HepG2 (cell line): ENCODE measurements around the gene AHCYL2. TPM values are rescaled to one million over a fixed set of nuclear protein-coding genes. Genes with fewer than 3 reads are reported as not detected.

Experiments used
- ARID4A ChIP-seq: sonication (generic); formaldehyde crosslinking; IDR thresholded peaks from 2 replicates; pipeline ENCODE4 v1.5.0; 2020; ENCODE audit warnings: mild to moderate bottlenecking, missing genetic modification reagents, borderline replicate concordance
- BCL3 ChIP-seq: sonication (generic); formaldehyde crosslinking; IDR thresholded peaks from 2 replicates; pipeline ENCODE4 v1.5.1; 2020; ENCODE audit warnings: mild to moderate bottlenecking, missing genetic modification reagents, moderate library complexity
- DNMT3B ChIP-seq: conservative IDR thresholded peaks from 2 replicates; pipeline ENCODE4 v1.6.1; 2016; ENCODE audit warnings: missing biosample characterization, control low read depth
- HNRNPH1 ChIP-seq: fragments of 200-400 bp; formaldehyde crosslinking; optimal IDR thresholded peaks from 2 replicates; pipeline ENCODE3; 2017; ENCODE audit warnings: mild to moderate bottlenecking, low read depth, low read length
- MAX ChIP-seq: IDR thresholded peaks from 2 replicates; pipeline ENCODE4 v1.6.1; 2012; ENCODE audit warnings: inconsistent platforms
- MTA1 ChIP-seq: sonication (generic); formaldehyde crosslinking; IDR thresholded peaks from 2 replicates; pipeline ENCODE4 v1.4.0; 2020; ENCODE audit warnings: missing genetic modification reagents, mild to moderate bottlenecking, borderline replicate concordance
- MXD4 ChIP-seq: IDR thresholded peaks from 2 replicates; pipeline ENCODE4 v1.6.1; 2016; ENCODE audit warnings: mild to moderate bottlenecking, missing biosample characterization, missing genetic modification reagents
- MYC ChIP-seq: sonication (generic); formaldehyde crosslinking; IDR thresholded peaks from 2 replicates; pipeline ENCODE4 v1.9.0; 2021; ENCODE audit warnings: missing genetic modification reagents, borderline replicate concordance
- RAD21 ChIP-seq: fragments of 450-650 bp; formaldehyde crosslinking; IDR thresholded peaks from 2 replicates; pipeline ENCODE4 v1.5.0; 2020; ENCODE audit warnings: mild to moderate bottlenecking
- THAP11 ChIP-seq: IDR thresholded peaks from 2 replicates; pipeline ENCODE4 v1.6.1; 2016; ENCODE audit warnings: missing biosample characterization, missing genetic modification reagents
- ZNF121 ChIP-seq: sonication (generic); formaldehyde crosslinking; IDR thresholded peaks from 2 replicates; pipeline ENCODE4 v1.5.0; 2020; ENCODE audit warnings: mild to moderate bottlenecking, missing genetic modification reagents
- ZNF124 ChIP-seq: sonication (generic); formaldehyde crosslinking; IDR thresholded peaks from 2 replicates; pipeline ENCODE4 v1.4.0; 2020; ENCODE audit warnings: missing genetic modification reagents
- ZNF331 ChIP-seq: sonication (generic); formaldehyde crosslinking; IDR thresholded peaks from 2 replicates; pipeline ENCODE4 v1.4.0; 2020; ENCODE audit warnings: missing genetic modification reagents
- ZNF367 ChIP-seq: sonication (generic); formaldehyde crosslinking; IDR thresholded peaks from 2 replicates; pipeline ENCODE4 v1.4.0; 2020; ENCODE audit warnings: missing genetic modification reagents, borderline replicate concordance
- ZNF598 ChIP-seq: sonication (generic); formaldehyde crosslinking; IDR thresholded peaks from 2 replicates; pipeline ENCODE4 v1.5.1; 2020; ENCODE audit warnings: mild to moderate bottlenecking, missing genetic modification reagents, borderline replicate concordance
- ZNF781 ChIP-seq: sonication (generic); formaldehyde crosslinking; IDR thresholded peaks from 2 replicates; pipeline ENCODE4 v1.5.1; 2020; ENCODE audit warnings: borderline replicate concordance, mild to moderate bottlenecking, missing genetic modification reagents; ENCODE audit errors: not compliant biosample characterization
- ZNF883 ChIP-seq: sonication (generic); formaldehyde crosslinking; IDR thresholded peaks from 2 replicates; pipeline ENCODE4 v1.5.1; 2020; ENCODE audit warnings: mild to moderate bottlenecking, missing genetic modification reagents; ENCODE audit errors: not compliant biosample characterization
- polyA plus RNA-seq, 8 experiments: library from polyadenylated mRNA; depleted of rRNA in 3 of 8; stranded (reverse) in 7 of 8; unstranded in 1 of 8; fragments of >200 nt; fragmentation: Illumina TruSeq in 4 of 8; extraction: Trizol in 4 of 8; gene quantifications; 2 replicates each; pipeline versions ENCODE4 v1.2.1 to v1.2.3, GENCODE V29; 2011 to 2016; ENCODE audit warnings: low read depth in 4 of 8, missing spikeins in 1 of 8, mixed read lengths in 1 of 8; ENCODE audit not compliant: insufficient read depth in 1 of 8
- total RNA-seq, 5 experiments: library from RNA; depleted of rRNA; stranded (reverse); fragments of >200 nt; fragmentation: Illumina TruSeq; extraction: Trizol; gene quantifications; 2 replicates each; pipeline ENCODE4 v1.2.3, GENCODE V29; 2016; ENCODE audit warnings: low read depth in 1 of 5
- TF ChIP-seq, protein P1 (sequence below): sonication (generic); formaldehyde crosslinking; IDR thresholded peaks from 2 replicates; pipeline ENCODE4 v1.4.0; 2020; ENCODE audit warnings: mild to moderate bottlenecking, low read depth, missing genetic modification reagents
- TF ChIP-seq, protein P2 (sequence below): sonication (generic); formaldehyde crosslinking; IDR thresholded peaks from 2 replicates; pipeline ENCODE4 v1.8.0; 2022; ENCODE audit warnings: missing genetic modification reagents, mild to moderate bottlenecking, borderline replicate concordance
- TF ChIP-seq, protein P3 (sequence below): sonication (generic); formaldehyde crosslinking; IDR thresholded peaks from 2 replicates; pipeline ENCODE4 v1.5.0; 2020; ENCODE audit warnings: missing genetic modification reagents

AHCYL2 gene
- total and polyA plus RNA-seq, 2 of the 13 experiments (the other 11 are each of a cell fraction or from before 2014, with no cell fraction given): 9.5 to 14.7 TPM

GRCh38 chr7:129213828-129214227, 11.0 kb upstream of the AHCYL2 start (continued):
- TF ChIP-seq, protein P1, sequence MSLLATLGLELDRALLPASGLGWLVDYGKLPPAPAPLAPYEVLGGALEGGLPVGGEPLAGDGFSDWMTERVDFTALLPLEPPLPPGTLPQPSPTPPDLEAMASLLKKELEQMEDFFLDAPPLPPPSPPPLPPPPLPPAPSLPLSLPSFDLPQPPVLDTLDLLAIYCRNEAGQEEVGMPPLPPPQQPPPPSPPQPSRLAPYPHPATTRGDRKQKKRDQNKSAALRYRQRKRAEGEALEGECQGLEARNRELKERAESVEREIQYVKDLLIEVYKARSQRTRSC (CRISPR knock-in tag): no peak
- TF ChIP-seq ZNF883 (CRISPR knock-in tag) (peak; percentile 33), HNRNPH1 (no peak), ZNF598 (CRISPR knock-in tag) (peak; percentile 83; the same call in 1 of the 2 replicates), MAX (peak; percentile 76), ZNF781 (CRISPR knock-in tag) (peak; percentile 19), ARID4A (peak; percentile 29; the same call in 1 of the 2 replicates), RAD21 (CRISPR knock-in tag) (peak; percentile 71), ZNF367 (CRISPR knock-in tag) (no peak), ZNF121 (CRISPR knock-in tag) (peak; percentile 9; the same call in 1 of the 2 replicates), BCL3 (CRISPR knock-in tag) (no peak), ZNF124 (CRISPR knock-in tag) (no peak), ZNF331 (peak; percentile 75; the same call in 1 of the 2 replicates), MYC (peak; percentile 38; the same call in 1 of the 2 replicates), MTA1 (CRISPR knock-in tag) (no peak), DNMT3B (CRISPR knock-in tag) (no peak), MXD4 (CRISPR knock-in tag) (no peak), THAP11 (CRISPR knock-in tag) (0 out of 2 replicates have a peak, but pooled peaks have one; percentile 36)
- TF ChIP-seq, protein P2, sequence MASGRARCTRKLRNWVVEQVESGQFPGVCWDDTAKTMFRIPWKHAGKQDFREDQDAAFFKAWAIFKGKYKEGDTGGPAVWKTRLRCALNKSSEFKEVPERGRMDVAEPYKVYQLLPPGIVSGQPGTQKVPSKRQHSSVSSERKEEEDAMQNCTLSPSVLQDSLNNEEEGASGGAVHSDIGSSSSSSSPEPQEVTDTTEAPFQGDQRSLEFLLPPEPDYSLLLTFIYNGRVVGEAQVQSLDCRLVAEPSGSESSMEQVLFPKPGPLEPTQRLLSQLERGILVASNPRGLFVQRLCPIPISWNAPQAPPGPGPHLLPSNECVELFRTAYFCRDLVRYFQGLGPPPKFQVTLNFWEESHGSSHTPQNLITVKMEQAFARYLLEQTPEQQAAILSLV (CRISPR knock-in tag): peak; percentile 50; the same call in 1 of the 2 replicates
- TF ChIP-seq, protein P3, sequence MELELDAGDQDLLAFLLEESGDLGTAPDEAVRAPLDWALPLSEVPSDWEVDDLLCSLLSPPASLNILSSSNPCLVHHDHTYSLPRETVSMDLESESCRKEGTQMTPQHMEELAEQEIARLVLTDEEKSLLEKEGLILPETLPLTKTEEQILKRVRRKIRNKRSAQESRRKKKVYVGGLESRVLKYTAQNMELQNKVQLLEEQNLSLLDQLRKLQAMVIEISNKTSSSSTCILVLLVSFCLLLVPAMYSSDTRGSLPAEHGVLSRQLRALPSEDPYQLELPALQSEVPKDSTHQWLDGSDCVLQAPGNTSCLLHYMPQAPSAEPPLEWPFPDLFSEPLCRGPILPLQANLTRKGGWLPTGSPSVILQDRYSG: no peak
